HG02763 (cell line): Measurements from ENCODE around the gene FGFR1OP2.
"Not testable (repeated sequence)": the region's sequence is repeated elsewhere in the genome, so short reads cannot be mapped to it uniquely, and the experiment has no call there.

Experiments
- ATAC-seq: cut with Tn5 transposase; IDR thresholded peaks from one replicate; pipeline ENCODE4 v1.9.1; 2021; ENCODE audit warnings: mild to moderate bottlenecking, moderate library complexity; ENCODE audit not compliant: unreplicated experiment

FGFR1OP2 gene

DNA sequence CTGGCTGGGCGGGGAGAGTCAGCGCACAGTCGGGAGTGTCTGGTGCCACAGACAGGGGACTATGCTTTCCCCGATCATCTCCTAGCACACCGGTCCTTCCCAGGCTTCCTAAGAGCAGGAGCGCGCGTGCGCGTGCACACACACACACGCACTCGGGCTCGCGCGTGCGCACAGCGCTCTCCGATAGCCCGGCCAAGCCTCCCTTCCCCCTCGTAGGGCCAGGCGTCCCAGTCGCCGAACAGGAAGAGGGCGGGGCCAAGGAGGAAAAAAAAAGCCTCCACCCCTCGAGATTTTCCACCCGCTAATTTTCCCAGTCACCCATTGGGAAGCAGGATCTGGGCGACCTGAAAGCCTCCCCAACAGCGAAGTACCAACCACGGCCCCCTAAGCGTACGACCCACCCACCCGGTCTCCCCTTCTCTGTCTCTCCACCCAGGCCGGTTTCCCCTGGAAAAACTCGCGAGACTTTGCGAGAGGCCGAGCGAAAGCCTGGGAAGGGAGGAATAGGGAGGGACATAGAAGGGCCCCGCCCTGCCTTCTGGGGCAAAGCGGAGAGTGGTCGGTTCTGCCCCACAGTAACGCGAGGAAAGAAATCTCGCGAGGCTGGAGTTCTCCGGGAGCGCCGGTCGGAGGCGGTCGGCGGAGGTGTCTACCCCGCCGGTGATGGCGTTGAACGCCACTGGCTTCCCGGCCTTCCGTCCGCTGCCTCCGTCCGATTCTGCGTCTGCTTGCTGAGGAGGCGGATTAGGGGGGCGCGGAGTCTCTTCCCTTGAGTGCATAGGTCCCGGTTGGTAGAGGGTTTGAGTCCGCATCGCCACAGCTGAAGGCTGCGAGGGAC, at the start of gene FGFR1OP2, which contains the start of gene INTS13:
TSS of gene FGFR1OP2 (plus strand) at position 608 of the 838 bp plus-strand sequence. CDS start 15,689 bp downstream, outside the sequence.
TSS of gene INTS13 (minus strand) at position 119 of the 838 bp plus-strand sequence. CDS start 1,178 bp downstream, outside the sequence.
- peak; percentile 80 for ATAC-seq

DNA sequence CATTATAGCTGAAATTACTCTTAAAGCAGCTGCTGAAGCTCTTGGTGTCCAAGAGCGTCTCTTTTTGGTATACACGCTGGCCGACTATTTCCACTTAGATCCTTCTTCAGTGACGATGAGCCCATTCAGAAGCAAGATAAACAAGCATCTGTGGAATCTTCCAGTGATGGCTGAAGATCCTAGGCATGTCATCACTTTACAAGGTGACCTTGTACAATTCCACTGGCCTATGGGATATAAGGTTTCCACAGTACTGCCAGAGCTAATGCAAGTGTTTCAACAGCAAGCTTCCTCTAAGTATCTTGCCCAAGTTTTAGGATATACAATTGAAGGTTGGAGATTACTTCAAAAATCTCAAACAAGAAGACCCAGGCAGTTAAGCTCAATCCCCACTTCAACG, 47.5 kb upstream of the FGFR1OP2 start:
- ATAC-seq, result no peak

DNA sequence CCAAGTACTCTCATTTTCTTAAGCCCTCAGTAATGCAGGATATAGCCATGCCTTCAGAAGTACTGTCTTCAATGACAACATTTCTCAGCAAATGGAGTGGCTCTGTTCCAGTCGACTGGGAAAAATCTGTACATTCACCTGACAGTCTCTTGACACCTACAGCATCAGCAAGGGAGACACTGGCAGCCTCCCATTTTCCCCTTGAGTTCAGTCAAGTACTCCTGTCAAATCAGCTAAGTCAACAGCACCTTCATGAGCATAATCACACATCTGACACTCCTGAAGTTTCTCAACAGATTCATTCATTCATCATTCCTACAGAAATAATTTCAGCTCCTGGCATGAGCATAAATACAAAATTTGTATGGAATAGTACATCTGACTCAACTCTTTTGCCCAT, 46.6 kb upstream of the FGFR1OP2 start:
- no peak for ATAC-seq

DNA sequence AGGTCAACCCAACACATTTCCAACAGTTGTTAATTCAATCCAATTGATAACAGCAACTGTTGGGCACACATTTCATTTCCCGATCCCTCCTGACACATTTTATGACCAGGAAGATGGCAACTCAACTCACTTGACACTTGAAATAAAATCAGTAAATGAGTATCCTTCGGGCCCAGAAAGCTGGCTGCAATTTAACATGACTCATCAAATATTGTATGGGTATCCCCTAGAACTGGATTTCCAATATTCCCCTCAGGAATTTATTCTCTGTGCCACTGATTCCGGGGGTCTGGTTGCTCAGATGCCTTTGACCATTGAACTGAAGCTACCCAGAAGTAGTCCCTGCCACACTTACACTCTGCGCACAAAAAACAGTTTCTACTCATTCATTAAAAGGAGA, 42.6 kb upstream of the FGFR1OP2 start:
- no peak for ATAC-seq

DNA sequence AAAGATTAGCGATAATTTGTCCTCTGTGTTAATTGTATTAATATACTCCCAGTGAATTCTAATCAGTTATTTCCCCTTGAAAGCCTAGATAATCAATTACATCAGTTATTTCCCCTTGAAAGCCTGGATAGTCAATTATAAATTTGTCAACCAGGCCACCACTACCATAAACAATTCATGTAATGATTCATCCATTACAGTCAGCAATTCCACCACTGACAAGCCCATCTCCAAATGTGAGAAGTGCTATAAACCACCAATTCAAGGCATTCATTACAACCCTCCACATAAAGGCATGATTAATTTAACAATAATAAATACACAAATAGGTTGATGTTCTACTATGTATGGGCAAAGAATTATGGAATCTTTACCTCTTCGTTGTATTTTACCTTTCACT, 41.4 kb upstream of the FGFR1OP2 start:
- ATAC-seq, result no peak

DNA sequence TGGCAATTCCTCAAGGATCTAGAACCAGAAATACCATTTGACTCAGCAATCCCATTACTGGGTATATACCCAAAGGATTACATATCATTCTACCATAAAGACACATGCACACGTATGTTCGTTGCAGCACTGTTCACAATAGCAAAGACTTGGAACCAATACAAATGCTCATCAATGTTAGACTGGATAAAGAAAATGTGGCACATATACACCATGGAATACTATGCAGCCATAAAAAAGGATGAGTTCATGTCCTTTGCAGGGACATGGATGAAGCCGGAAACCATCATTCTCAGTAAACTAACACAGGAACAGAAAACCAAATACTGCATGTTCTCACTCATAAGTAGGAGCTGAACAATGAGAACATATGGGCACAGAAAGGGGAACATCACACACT, 34.9 kb upstream of the FGFR1OP2 start:
- ATAC-seq, result not testable (repeated sequence)

DNA sequence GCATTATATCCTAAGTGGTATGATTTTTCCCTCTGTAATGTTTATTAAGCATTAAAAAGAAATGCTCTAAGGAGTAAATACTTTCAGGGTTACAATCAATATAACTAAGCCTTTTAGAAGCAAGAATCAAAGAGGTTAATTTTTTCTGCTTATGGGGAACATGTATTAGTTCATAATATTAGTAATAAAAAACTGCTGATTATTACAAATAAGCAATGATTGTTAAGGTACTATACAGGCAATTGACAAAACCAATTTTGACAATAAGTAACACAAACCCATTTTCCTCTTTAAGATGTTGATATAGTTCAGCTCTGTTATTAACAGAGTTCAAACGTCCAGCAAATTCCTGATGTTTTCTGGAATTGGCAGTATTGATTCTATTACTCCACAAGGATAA, 32.2 kb upstream of the FGFR1OP2 start:
- no peak for ATAC-seq

DNA sequence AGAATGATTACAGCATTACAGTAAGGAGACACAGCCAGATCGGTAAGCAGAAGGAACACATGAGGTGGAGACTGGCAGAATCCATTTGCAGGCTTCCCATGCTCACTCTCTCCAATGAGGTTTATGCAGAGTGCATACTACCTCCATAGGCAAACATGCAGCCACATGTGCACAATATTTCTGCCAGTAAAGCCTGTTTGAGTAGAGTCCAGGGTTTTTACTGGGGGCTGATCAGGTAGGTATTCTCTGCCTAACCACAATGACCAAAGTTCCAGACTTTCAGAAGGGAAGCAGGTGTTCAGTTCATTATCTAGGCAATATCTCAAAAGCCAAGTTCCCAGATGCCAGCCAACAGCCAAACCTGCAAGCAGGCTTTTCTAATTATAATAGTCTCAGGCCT, 31.6 kb upstream of the FGFR1OP2 start:
- ATAC-seq, result no peak

DNA sequence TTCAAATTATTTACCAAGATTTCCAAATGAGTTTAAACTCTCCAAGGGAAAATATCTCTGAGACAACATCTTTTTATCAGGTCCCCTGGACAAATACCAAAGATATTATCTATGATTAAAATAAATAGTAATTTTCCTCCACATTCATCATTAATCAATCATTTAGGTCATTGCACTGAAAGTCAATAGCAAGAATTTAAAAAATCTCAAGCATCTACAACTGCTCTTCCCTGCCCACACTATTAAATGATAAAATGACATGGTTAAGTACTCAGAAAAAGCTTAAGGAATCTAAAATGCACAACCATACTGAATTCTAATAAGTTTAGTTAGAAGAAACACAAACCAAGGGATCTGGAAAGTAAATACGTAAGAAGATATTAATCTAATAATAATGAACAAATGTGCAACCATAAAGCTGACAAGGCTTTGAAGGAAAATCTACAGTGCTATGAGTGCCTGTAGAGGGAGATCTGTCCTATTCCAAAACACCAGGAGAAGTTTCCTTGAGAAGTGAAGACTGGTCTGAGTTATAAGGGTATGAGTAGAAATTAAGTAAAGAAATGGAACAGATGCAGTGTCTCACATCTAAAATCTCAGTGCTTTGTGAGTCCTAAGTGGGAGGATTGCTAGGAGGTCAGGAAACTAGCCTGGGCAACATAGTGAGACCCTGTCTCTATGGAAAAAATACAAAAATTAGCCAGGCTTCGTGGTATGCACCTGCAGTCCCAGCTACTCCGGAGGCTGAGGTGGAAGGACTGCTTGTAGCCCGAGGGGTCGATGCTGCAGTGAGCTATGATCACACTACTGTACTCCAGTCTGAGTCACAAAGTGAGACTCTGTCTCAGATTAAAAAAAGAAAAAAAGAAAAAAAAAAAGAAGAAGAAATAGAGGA, 19.7 kb upstream of the FGFR1OP2 start:
- ATAC-seq, result no peak

DNA sequence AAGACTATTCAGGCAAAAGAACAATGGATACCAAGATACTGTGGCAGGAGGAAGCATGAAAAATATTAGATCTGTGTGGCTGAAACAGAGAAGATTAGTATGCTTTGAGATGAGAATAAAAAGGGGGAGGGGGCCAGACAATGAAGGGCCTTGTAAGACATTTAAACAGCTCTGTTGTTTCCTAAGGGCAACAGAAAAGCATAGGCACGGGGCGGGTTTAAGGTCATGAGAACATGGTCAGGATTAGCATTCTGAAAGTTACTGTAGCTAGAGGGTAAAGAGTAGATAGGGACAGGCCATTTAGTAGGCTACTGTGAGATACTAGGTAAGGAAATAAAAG, 19.1 kb upstream of the FGFR1OP2 start:
- no peak for ATAC-seq

DNA sequence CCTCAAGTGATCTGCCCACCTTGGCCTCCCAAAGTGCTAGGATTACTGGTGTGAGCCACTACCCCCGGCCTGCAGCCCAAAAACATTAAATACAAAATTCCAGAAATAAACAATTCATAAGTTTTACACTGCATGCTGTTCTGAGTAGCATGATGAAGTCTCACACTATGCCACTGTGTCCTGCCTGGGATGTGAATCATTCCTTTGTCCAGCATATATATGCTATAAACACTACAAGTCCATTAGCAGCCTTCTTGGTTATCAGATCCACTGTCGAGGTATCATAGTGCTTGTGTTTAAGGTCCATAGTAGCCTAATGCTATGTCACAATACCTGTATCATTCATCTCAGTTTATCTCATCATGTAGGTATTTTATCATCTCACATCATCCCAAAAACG, 16.4 kb upstream of the FGFR1OP2 start:
- ATAC-seq, result no peak

DNA sequence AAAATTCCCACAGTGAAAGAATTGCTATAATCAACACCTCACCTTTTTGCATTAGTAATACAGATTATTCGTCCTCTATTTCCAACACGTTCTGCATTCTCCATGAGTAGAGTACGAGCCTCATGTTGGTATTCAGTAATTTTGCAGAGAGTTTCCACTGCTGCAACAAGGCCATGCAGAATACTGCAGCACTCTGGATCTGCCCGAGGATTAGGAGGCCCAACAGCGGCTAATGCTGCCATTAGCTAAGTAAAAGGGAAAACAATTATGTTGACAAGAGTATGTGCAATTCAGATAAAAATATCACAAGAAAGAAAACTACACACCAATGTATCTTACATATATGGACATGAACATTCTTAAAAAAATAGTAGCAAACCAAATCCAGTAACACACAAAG, 9.6 kb upstream of the FGFR1OP2 start:
- ATAC-seq, result no peak

DNA sequence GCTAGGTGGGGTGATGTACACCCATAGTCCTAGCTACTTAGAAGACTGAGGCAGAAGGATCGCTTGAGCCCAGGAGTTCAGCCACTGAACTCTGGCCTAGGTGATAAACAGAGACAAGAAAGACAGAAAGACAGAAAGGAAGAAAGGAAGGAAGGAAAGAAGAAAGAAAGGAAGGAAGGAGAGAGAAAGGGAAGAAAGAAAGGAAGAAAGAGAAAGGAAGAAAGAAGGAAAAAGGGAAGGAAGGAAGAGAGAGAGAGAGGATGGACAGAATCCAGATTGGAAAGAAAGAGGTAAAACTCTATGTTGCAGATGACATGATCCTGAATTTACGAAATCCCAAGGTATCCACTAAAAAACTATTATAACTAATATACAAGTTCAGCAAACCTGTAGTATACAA, 8.7 kb upstream of the FGFR1OP2 start:
- no peak for ATAC-seq

DNA sequence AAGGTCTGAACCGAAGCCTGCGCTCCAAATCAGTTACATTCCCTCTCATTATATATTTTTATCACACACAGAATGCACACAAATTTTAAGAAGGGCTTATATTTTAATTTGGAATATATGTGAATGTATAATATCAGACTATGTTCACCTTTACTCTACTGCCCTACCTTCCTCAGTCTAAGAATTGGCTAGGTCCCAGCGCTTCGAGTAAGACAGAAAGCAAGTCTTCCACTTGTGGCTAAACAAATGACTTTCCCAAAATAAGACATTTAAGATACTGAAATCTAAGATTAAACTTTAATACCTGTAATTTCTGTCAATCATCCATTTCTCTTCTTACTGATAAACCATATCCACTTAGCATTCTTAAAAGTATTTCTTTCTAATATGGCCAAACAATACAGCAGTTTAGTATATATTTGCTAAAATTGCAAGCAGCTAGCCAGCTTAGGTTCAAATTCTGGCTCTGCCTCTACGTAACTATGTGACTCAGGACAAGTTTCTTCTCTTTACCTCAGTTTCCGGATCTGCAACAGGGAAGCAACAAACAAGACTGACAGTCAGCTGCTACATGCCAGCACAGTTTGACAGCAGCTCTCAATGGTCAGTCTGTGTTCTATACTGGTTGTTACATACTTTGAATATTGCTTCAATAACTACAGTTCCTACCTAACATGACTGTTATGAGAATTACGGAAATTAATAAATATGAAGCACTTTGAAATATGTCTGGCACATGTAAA, 2.5 kb upstream of the FGFR1OP2 start:
- ATAC-seq, result no peak

DNA sequence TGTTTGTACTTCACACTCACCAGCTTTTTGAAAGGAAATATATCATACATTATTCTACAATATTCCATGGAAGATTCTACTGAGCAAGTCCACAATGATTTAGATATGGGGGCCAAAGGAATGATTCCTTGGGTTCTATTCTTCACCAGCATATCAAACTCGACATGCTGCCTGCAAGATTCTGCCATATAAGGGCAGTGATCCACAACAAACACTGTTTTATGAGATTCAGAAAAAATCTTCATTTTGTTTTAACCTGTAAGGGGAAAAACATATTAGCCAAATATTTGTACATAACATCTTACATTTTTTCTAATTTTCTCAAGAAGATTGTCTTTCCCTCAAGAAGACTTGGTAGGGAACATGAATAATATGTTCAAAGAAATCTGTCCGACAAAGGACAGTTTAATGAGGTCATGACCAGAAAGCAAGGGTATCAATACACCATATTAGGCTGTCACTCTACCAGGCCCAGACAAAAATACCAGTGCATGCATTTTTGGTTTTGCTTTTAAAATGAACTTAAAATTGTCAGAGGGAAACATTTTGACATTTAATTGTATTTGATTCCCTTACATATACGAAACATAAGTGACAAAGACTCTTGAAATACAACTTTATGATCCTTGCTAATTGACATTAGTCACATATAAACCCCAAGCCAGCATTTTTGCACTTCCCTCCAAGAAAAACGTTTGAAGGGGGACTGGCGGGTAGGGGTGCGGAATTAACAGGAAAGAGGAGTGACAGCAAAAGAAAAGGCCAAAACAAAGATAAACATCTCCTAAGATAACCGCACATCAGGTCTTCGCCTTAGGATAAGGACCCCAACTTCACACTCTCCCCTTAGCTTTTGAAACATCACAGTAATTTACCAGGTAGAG, 1.5 kb upstream of the FGFR1OP2 start:
- no peak for ATAC-seq

DNA sequence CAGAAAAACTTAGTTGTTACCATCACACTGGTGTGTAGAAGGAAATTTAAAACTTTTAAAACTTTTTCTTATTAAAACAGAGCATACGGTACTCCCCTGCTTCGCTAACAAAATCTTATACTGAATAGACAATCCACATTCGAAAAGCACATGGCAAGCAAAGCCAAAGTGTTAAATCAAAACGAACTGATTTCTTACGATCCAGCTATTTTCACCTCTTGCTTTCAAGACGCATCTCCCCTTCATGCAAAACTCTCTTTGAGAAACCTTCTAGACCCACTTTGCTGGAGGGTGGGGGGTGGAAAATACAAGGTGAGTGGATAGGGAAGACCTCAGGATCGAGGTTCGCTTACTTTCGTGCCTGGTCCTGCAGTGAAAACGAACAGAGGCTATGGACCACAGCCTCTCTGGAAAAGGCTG, 817 bp upstream of the FGFR1OP2 start:
- no peak for ATAC-seq

DNA sequence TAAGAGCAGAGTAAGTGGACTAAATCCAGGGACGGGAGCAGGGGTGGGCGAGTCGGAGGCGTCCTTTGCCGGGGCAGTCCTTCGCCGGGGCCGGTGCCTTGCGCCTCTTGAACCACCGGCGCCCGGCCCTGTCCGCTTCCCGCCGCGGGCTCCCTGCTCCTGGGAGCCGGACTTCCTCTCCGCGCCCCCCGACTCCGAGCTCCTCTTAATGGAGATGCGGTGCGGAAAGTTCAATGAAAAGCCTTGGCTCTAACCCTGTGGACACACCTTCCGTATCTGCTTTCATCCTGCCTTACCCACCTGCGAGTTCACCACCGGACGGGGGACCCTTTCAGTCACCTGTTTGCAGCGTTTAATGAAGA, 412 bp downstream of the FGFR1OP2 start:
- ATAC-seq, result peak; percentile 6

DNA sequence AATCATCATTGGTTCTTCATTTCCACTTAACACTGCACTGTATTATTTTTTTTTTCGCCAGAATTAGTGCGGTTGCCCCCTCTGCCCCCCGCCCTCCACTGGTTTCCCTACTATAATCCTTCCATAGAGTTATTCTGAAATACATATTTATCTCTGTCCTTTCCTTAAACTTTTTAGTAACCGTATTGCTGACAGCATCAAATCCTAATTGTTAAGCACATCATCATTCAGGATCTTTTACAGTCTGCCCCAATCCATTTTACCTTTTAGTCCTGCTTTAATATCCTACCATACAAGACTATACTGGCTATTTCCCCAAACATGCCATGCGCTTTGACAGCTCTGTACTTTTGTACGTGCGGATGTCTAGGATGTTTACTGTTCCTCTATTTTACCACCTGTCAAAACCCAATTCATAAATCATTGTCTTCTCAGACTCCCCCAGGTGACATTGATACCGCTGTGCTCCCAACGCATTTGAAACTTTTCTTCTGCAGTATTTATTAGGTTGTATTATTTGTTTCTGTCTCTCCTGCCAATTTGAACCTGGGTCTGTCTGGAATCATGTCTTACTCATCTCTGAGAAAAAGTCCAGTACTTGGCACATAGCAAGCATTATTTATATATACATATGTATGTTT, 1.0 kb downstream of the FGFR1OP2 start:
- no peak for ATAC-seq

DNA sequence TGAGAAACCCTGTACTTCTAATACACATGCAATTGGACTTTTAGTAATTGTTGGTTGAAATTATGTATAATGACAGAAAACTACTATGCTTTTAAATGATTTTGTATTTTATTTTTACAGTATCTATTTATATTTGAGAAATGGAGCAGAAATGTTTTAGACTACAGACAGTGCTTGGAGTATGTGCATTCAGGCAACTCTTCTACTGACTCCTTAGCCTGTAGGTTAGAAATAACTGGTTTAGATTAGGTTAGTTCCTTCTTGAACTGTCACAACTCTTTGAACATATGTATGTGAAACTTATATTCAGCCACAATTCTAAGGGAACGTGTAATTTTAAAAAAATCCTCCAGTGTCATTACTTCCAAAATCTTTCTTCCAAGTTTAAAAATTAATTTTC, 1.7 kb downstream of the FGFR1OP2 start:
- ATAC-seq, result no peak
